ENCODE results near the gene ERCC8.

Gene ERCC8

DNA sequence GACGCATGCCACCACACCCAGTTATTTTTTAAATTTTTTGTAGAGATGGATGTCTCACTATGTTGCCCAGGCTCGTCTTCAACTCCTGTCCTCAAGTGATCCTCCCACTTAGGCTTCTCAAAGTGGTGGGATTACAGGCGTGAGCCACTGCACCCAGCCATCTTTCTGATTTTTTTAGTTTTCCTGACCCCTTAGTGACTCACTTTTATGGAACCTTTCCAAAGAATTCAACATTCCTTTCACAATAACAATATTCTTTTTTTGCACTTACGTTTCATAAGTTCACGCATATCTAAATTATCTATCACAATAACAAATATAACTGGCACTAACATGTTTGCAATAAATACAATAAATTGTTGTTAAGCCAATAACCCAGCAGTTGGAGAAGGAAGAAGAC is 109.3 kb downstream of the ERCC8 start:
- DNase-seq (ENCODE audit: low read depth) = no peak

- no peak for DNase-seq (ENCODE audit: low read depth)
Measured at GRCh38 chr5:60833520-60833919, 111.3 kb downstream of the ERCC8 start.

GRCh38 chr5:60830581-60831127 is 114.2 kb downstream of the ERCC8 start:
- no peak for DNase-seq (ENCODE audit: low read depth)

DNA sequence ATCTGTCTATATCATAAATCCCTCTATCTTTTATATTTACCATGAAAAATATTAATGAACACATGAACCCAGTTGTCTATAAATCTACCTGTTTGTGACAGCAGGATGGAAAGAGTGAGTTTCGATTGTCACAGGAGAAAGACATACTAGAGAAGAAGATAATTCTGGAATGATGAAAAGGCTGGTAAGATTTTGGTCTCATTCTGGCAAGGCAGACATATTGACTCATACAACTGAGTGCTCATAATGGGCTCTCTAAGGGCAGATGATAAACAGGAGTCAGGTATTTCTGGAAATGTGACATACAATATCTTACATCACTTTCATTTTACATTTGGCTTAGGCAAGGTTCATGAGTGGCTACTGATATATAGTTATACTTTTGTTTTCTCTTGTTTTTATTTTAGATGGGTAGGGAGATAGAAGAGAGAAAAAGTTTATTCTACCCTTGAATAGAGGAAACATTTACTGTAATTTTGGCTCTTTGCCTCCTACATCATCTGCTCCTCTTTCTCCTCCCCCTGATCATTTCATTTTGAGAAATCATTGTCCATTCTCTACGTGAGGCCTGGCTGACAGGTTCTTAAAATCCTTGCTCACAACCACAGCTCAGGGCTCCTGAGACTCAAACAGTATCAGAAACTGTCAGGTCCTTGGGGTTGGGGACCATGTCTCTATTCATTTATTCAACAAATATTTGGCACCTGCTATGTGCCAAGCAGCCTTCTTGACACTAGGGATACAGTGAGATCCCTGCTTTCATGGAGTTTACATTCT is 115.2 kb downstream of the ERCC8 start:
- no peak for DNase-seq (ENCODE audit: low read depth)

DNA sequence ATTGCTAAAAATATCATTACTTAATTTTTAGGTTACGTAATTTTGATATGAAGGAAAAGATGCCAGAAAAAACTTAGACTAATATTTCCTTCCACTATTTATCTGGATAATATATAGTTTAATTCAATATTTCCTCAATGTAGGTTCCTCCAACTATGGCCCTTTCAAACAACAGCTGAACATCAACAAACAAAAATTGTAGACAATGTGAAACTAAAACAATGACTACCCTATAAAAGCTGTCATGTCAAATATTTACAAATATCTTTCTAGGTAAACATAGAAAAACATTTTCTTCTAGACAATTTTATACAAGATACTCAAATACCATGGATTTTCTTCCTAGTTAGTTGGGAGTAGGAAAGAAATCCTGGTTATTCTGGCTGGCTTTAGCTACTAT is 117.7 kb downstream of the ERCC8 start:
- DNase-seq (ENCODE audit: low read depth) = no peak

DNA sequence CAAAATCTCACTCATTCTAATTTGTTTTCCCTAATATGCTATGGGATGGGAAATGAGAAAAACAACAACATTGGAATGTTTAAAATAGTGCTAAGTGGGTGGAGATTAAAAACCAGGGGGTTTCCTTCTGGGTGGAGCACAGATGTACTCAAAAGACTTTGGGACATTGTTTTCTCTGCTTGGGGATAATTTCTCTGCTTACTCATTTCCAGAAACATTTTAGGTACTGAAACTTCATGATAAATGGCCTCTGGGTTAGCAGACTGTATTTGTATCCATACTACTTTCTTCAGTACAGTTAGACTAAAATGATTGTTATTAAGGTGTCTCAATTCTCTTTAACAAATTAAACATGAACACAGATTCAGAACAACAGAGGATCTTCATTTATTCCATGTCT is 118.2 kb downstream of the ERCC8 start:
- no peak for DNase-seq (ENCODE audit: low read depth)
